Uterus (tissue), 4 donors: ENCODE data around the gene TMC2. TPM values are rescaled to one million over a fixed set of nuclear protein-coding genes. Genes with fewer than 3 reads are reported as not detected.
"Not testable (repeated sequence)": the region's sequence is repeated elsewhere in the genome, so short reads cannot be mapped to it uniquely, and the experiment has no call there.

ENCODE experiments used
- DNase-seq, 2 donors: peaks; one replicate each; pipeline ENCODE4 v3.0.0-alpha.2; 2019 to 2020
- H3K27ac ChIP-seq, 2 donors: fragments of 200-600 bp; sonication (generic); 1 replicate in 1 of 2; 2 replicates in 1 of 2; pipeline ENCODE4 v1.5.1; 2016 to 2018
- H3K27me3 ChIP-seq, 2 donors: fragments of 200-600 bp; sonication (generic); one replicate each; pipeline ENCODE4 v1.5.1; 2018 to 2019; ENCODE audit warnings: control low read depth in 1 of 2
- H3K36me3 ChIP-seq, 2 donors: fragments of 200-600 bp; sonication (generic); one replicate each; pipeline ENCODE4 v1.5.1; 2019; ENCODE audit warnings: control low read depth in 1 of 2
- H3K4me1 ChIP-seq, 2 donors: fragments of 200-600 bp; sonication (generic); one replicate each; pipeline ENCODE4 v1.5.1; 2018 to 2019; ENCODE audit warnings: control low read depth in 1 of 2
- H3K4me3 ChIP-seq, 2 donors: fragments of 200-600 bp; sonication (generic); 1 replicate in 1 of 2; 2 replicates in 1 of 2; pipeline ENCODE4 v1.5.1; 2018 to 2019; ENCODE audit warnings: mild to moderate bottlenecking in 1 of 2
- H3K9me3 ChIP-seq, 2 donors: fragments of 200-600 bp; sonication (generic); one replicate each; pipeline ENCODE4 v1.5.1; 2019; ENCODE audit warnings: control low read depth in 1 of 2
- POLR2A ChIP-seq, 2 donors: fragments of 450-650 bp; IDR thresholded peaks; one replicate each; pipeline ENCODE4 v1.6.1; 2016; ENCODE audit warnings: antibody characterized with exemption in 2 of 2, mild to moderate bottlenecking in 1 of 2, moderate library complexity in 1 of 2
- intact Hi-C: fragments of 100-400 bp; cut with DNase I; formaldehyde crosslinking; loops from one replicate; pipeline ENCODE4 v1.15.1; 2023; ENCODE audit warnings: low total_unique reads
- total RNA-seq, 4 donors: library from RNA; depleted of rRNA in 3 of 4; stranded (reverse); fragments of >200 nt in 3 of 4; gene quantifications; one replicate each; pipeline versions ENCODE4 v1.1.0 to v1.2.4, GENCODE V29; 2014 to 2023
- TF ChIP-seq, protein P1 (sequence below), 4 experiments: fragments of 200-600 bp in 2 of 4; fragments of 450-650 bp in 2 of 4; sonication (generic) in 2 of 4; IDR thresholded peaks; one replicate each; pipeline ENCODE4 v1.5.1; 2016 to 2019; ENCODE audit warnings: antibody characterized with exemption in 4 of 4, mild to moderate bottlenecking in 2 of 4, moderate library complexity in 1 of 4
- donor health status: DM: yes; HTN: yes; CAD: no.

Gene TMC2
- total RNA-seq, 4 donors from 2014 or later = not detected

DNA sequence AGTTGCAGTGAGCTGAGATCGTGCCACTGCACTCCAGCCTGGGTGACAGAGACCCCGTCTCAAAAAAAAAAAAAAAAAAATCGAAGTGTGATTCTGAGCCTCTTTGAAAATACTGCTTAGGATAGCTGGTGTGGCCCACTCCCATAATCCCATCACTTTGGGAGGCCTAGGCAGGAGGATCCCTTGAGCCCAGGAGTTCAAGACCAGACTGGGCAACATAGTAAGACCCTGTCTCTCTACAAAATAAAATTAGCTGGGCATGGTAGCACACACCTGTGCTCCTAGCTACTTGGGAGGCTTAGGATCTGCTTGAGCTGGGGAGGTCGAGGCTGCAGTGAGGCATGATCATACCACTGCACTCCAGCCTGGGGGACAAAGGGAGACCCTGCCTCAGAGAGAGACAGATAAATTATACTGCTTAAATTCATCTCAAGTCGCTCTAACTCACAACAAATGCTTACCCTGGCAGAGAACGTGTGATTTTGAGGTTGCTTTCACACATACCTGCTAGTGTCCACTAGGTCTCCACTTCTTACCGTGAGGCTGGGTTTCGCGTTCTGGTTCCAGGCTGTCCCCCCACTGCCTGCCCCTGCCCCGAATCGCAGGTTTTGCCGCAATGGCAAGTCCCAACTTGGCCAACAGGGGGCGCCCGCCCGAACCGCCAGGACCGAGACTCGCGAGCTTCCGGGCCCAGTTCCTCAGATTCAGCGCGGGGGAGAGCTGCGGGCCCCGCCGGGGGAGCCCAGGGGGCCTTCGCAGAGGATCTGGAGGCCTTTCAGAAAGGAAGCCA is 12.3 kb upstream of the TMC2 start:
- Histone ChIP-seq H3K27ac (peak overlapping the region; percentile 93 to 95), H3K4me3 (peak overlapping the region; percentile 83 to 90), H3K4me1 (no peaks in the 10 kb centered on the region), H3K9me3 (no peaks in the 10 kb centered on the region), H3K36me3 (no peaks in the 10 kb centered on the region), H3K27me3 (no peaks in the 10 kb centered on the region)
- intact Hi-C loops = no loop called here
- peak; percentile 88 to 90 for DNase-seq
- TF ChIP-seq, protein P1, sequence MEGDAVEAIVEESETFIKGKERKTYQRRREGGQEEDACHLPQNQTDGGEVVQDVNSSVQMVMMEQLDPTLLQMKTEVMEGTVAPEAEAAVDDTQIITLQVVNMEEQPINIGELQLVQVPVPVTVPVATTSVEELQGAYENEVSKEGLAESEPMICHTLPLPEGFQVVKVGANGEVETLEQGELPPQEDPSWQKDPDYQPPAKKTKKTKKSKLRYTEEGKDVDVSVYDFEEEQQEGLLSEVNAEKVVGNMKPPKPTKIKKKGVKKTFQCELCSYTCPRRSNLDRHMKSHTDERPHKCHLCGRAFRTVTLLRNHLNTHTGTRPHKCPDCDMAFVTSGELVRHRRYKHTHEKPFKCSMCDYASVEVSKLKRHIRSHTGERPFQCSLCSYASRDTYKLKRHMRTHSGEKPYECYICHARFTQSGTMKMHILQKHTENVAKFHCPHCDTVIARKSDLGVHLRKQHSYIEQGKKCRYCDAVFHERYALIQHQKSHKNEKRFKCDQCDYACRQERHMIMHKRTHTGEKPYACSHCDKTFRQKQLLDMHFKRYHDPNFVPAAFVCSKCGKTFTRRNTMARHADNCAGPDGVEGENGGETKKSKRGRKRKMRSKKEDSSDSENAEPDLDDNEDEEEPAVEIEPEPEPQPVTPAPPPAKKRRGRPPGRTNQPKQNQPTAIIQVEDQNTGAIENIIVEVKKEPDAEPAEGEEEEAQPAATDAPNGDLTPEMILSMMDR (IDR thresholded peaks at IDR 0.05) = peak; percentile 92 to 98 (median 94)
- peak; percentile 52 to 83 for TF ChIP-seq POLR2A (IDR thresholded peaks at IDR 0.05)

DNA sequence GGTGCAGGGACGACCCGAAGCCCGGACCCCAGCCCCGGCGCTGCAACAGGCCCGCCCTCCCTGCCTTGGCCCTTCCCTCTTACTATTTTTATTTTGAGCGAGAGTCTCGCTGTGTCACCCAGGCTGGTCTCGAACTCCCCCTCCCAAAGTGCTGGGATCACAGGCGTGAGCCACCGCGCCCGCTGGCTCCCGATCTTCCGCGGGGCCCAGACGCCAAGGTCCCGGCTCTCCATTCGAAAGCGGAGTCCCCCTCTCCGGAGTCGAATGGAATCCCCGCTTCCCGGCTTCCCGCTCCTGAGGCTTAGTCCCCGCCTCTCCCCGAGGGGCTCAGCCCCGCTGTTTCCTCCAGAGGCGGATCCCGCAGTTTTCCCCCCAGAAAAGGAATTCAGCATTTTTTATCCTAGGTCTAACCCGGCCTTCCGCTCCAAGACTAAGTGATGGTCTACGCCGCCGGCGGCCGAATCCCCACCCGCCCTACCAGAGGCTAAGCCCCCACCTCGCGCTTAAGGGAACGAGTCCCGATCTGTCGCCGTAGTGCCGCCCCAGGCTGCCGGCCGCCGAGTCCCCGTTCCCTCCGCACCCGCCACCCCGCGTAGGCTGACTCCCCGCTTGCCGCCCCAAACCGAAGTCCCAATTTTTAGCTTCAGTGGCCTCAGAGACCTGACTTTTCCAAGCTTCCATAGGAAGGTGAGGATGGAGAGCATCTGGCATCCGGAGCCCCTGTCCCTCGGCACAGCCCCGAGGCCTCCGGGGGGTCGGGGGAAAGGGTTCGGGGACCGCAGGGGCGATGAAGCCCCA is 11.5 kb upstream of the TMC2 start:
- intact Hi-C loops = no loop called here
- peak; percentile 31 to 55 for DNase-seq
- Histone ChIP-seq H3K27me3 (no peaks in the 10 kb centered on the region), H3K4me1 (no peaks in the 10 kb centered on the region), H3K27ac (peak overlapping the region; percentile 93 to 95), H3K4me3 (peak overlapping the region; percentile 83 to 90), H3K36me3 (no peaks in the 10 kb centered on the region), H3K9me3 (no peaks in the 10 kb centered on the region)
- no peak for TF ChIP-seq POLR2A (IDR thresholded peaks at IDR 0.05)
- TF ChIP-seq, protein P1 (IDR thresholded peaks at IDR 0.05) = peak in 1 of 4 experiments; percentile 30

DNA sequence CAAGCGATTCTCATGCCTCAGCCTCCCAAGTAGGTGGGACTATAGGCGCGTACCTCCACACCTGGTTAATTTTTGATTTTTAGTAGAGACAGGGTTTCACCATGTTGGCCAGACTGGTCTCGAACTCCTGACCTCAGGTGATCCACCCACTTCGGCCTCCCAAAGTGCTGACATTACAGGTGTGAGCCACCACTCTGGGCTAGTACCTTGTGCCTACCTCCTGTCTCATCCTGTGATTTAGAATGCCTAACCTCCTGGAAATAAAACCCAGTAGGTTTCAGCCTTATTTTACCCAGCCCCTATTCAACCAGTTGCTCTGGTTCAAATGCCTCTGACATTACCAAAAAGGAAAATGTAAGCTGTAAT is 10.2 kb upstream of the TMC2 start:
- H3K9me3 ChIP-seq, H3K36me3 ChIP-seq, H3K27me3 ChIP-seq, intact Hi-C loops, H3K4me1 ChIP-seq, H3K4me3 ChIP-seq, DNase-seq: not testable (repeated sequence)
- H3K27ac ChIP-seq = peak overlapping the region in 1 of 2 donors; percentile 93

DNA sequence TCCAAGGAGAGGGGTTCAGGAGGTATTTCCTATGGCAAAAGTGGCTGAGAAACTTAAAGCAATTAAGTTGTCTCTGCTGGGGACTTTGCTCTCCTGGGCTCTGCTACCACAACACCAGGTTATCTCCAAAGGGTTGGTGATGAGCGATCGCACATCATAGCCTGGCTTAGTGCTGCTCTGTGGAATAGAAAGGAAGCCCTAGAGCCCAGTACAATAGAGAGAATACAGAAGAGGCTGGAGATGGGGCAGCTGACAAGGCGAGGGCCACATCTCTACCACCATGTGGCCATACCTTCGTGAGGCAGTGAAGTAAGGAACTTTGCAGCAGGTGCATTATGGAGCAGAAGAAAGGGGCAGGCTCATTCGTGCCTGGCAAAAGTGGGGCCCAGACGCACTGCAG is 8.6 kb upstream of the TMC2 start:
- Histone ChIP-seq H3K27ac (no peak overlapping the region), H3K9me3 (no peaks in the 10 kb centered on the region), H3K4me3 (no peak overlapping the region), H3K4me1 (no peaks in the 10 kb centered on the region), H3K36me3 (no peaks in the 10 kb centered on the region), H3K27me3 (no peaks in the 10 kb centered on the region)
- intact Hi-C loops = no loop called here
- DNase-seq = no peak
- TF ChIP-seq POLR2A (IDR thresholded peaks at IDR 0.05) = no peak
- TF ChIP-seq, protein P1 (IDR thresholded peaks at IDR 0.05) = no peak

DNA sequence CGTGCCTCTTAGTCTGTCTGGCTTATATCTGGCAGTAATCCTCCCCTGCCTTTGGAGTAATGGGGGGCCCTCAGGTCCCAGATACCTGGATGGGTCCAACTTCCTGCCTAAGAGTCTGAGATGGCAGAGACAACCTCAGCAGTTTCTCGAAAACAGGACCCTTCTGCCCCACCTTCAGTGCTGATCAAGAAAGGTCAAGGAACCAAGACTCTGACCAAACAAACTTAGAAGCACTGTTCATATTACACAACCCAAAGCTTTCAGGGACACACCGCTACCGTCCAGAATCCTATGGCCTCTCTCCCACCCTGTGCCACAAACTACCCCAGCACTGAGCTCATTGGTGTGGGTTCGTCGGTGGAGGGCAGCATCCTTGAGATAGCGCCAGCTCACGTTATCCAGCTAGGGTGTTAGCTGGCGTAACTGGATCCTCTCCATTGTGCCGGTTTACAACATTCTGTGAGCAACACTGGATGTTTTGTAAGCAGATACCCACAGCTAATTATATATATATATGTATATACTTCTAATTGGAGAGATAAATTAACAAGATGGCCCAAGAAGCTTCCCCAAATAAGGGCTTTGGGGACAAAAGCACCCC is 7.6 kb upstream of the TMC2 start:
- DNase-seq = no peak
- Histone ChIP-seq H3K36me3 (no peaks in the 10 kb centered on the region), H3K27ac (no peak overlapping the region), H3K4me1 (no peaks in the 10 kb centered on the region), H3K27me3 (no peaks in the 10 kb centered on the region), H3K4me3 (no peak overlapping the region), H3K9me3 (no peaks in the 10 kb centered on the region)
- TF ChIP-seq, protein P1 (IDR thresholded peaks at IDR 0.05) = no peak
- TF ChIP-seq POLR2A (IDR thresholded peaks at IDR 0.05) = no peak
- intact Hi-C loops = no loop called here
